Inflammatory macrophage treated with lipopolysaccharide for 4 hours (primary cell): ENCODE measurements around the gene STXBP2.
A peak's percentile ranks its signal among the peaks of the same experiment; 100 is the strongest.

Experiments used
- DNase-seq: peaks from one replicate; pipeline ENCODE4 v3.0.0-alpha.2; 2020

Gene STXBP2

GRCh38 chr19:7614859-7615741 is 21.8 kb upstream of the STXBP2 start:
- no peak for DNase-seq

- DNase-seq = no peak
These were observed 19.7 kb upstream of the STXBP2 start for GRCh38 chr19:7617172-7617571.

- no peak for DNase-seq
These were observed 19.2 kb upstream of the STXBP2 start for GRCh38 chr19:7617735-7618134.

- no peak for DNase-seq
These were observed 18.6 kb upstream of the STXBP2 start for GRCh38 chr19:7618348-7618747.

- DNase-seq = no peak
These were observed 18.0 kb upstream of the STXBP2 start for GRCh38 chr19:7618771-7619510.

- DNase-seq = no peak
These were observed 17.1 kb upstream of the STXBP2 start for GRCh38 chr19:7619671-7620441.

GRCh38 chr19:7620442-7621412 is 16.2 kb upstream of the STXBP2 start:
- DNase-seq = no peak

- peak; percentile 7 for DNase-seq
These were observed 13.8 kb upstream of the STXBP2 start for GRCh38 chr19:7622933-7623685.

- no peak for DNase-seq
These were observed 12.9 kb upstream of the STXBP2 start for GRCh38 chr19:7623725-7624603.

- DNase-seq = no peak
These were observed 12.1 kb upstream of the STXBP2 start for GRCh38 chr19:7624810-7625209.

GRCh38 chr19:7625763-7626372 is 11.0 kb upstream of the STXBP2 start:
- no peak for DNase-seq

- no peak for DNase-seq
These were observed 9.7 kb upstream of the STXBP2 start for GRCh38 chr19:7627166-7627565.

- no peak for DNase-seq
These were observed 8.2 kb upstream of the STXBP2 start for GRCh38 chr19:7628589-7629311.

GRCh38 chr19:7629347-7630054 is 7.4 kb upstream of the STXBP2 start, which contains the start of the genes PET100 and XAB2:
PET100 (plus strand) TSS chr19:7629793; CDS start chr19:7629834, 41 bp downstream.
XAB2 (minus strand) TSS chr19:7629545; CDS start chr19:7629527, 18 bp downstream.
- peak; percentile 99 for DNase-seq

- DNase-seq = no peak
These were observed 5.3 kb upstream of the STXBP2 start for GRCh38 chr19:7631577-7631976.

GRCh38 chr19:7632340-7633203 is 4.3 kb upstream of the STXBP2 start:
- no peak for DNase-seq

GRCh38 chr19:7633698-7634097 is 3.2 kb upstream of the STXBP2 start, which contains the start of gene PCP2:
PCP2 (minus strand) TSS chr19:7633719; CDS start chr19:7633457, 262 bp downstream.
- DNase-seq = no peak
